SH-SY5Y (cell line): ENCODE results near the gene AKR1B1.

Experiments used
- GATA2 ChIP-seq: IDR thresholded peaks from 2 replicates; pipeline ENCODE4 v1.6.1; 2011; ENCODE audit warnings: mild to moderate bottlenecking, low read depth, low read length
- GATA3 ChIP-seq: IDR thresholded peaks from 2 replicates; pipeline ENCODE4 v1.6.1; 2011; ENCODE audit warnings: low read depth, mild to moderate bottlenecking, low read length, moderate library complexity

GRCh38 chr7:134419085-134419484 is 39.8 kb downstream of the AKR1B1 start:
- TF ChIP-seq GATA2: no peak
- TF ChIP-seq GATA3: no peak
